Spleen (tissue), 11 donors: ENCODE results near the gene ZCCHC9. TPM values are rescaled to one million over a fixed set of nuclear protein-coding genes. Genes with fewer than 3 reads are reported as not detected.

Source experiments
- DNase-seq: peaks from one replicate; pipeline ENCODE4 v3.0.0-alpha.2; 2020
- H3K27ac ChIP-seq, 8 donors: fragments of 200-600 bp; sonication (generic) in 7 of 8; 1 replicate in 4 of 8; 2 replicates in 4 of 8; pipeline versions ENCODE4 v1.5.0 to v1.8.0; 2016 to 2021; ENCODE audit warnings: inconsistent platforms in 4 of 8, mild to moderate bottlenecking in 4 of 8, moderate library complexity in 1 of 8
- H3K27me3 ChIP-seq, 7 donors: fragments of 200-600 bp; sonication (generic) in 6 of 7; replicated peaks in 1 of 7; 1 replicate in 4 of 7; 2 replicates in 3 of 7; pipeline versions ENCODE4 v1.5.0 to v1.8.0; 2016 to 2021; ENCODE audit warnings: inconsistent platforms in 3 of 7, mild to moderate bottlenecking in 1 of 7
- H3K36me3 ChIP-seq, 6 donors: fragments of 200-600 bp; sonication (generic) in 5 of 6; 1 replicate in 4 of 6; 2 replicates in 2 of 6; pipeline versions ENCODE4 v1.5.0 to v1.8.0; 2016 to 2021; ENCODE audit warnings: inconsistent platforms in 2 of 6
- H3K4me1 ChIP-seq, 6 donors: fragments of 200-600 bp; sonication (generic) in 5 of 6; 1 replicate in 3 of 6; 2 replicates in 3 of 6; pipeline versions ENCODE4 v1.5.0 to v1.8.0; 2016 to 2021; ENCODE audit warnings: inconsistent platforms in 3 of 6
- H3K4me3 ChIP-seq, 8 donors: fragments of 200-600 bp; sonication (generic) in 7 of 8; 1 replicate in 4 of 8; 2 replicates in 4 of 8; pipeline versions ENCODE4 v1.5.0 to v1.8.0; 2016 to 2021; ENCODE audit warnings: inconsistent platforms in 4 of 8, mild to moderate bottlenecking in 4 of 8, moderate library complexity in 2 of 8
- H3K9me3 ChIP-seq, 8 donors: fragments of 200-600 bp; sonication (generic) in 7 of 8; 1 replicate in 4 of 8; 2 replicates in 4 of 8; pipeline versions ENCODE4 v1.5.0 to v1.8.0; 2016 to 2021; ENCODE audit warnings: inconsistent platforms in 4 of 8
- CTCF ChIP-seq, 11 experiments: fragments of 200-600 bp in 7 of 11; fragments of 450-650 bp in 4 of 11; sonication (generic) in 4 of 11; IDR thresholded peaks in 8 of 11; conservative IDR thresholded peaks in 3 of 11; 1 replicate in 7 of 11; 2 replicates in 4 of 11; pipeline versions ENCODE4 v1.4.0 to v1.8.0; 2016 to 2021; ENCODE audit warnings: antibody characterized with exemption in 11 of 11, inconsistent platforms in 4 of 11, mild to moderate bottlenecking in 1 of 11
- POLR2A ChIP-seq, 3 donors: fragments of 450-650 bp; IDR thresholded peaks; one replicate each; pipeline ENCODE4 v1.5.1; 2017; ENCODE audit warnings: antibody characterized with exemption in 3 of 3, mild to moderate bottlenecking in 1 of 3
- POLR2AphosphoS5 ChIP-seq, 3 donors: sonication (generic); formaldehyde crosslinking; IDR thresholded peaks; one replicate each; pipeline ENCODE4 v1.5.1; 2017; ENCODE audit warnings: antibody characterized with exemption in 3 of 3
- WGBS, 5 donors: extraction: QIAGEN DNeasy Blood & Tissue Kit in 3 of 5; methylation state at CpG; one replicate each; pipeline versions ENCODE4 v1.1.5 to v1.1.7; 2013 to 2018; 5-methylcytosine and 5-hydroxymethylcytosine counted together
- intact Hi-C: fragments of 100-400 bp; cut with DNase I; formaldehyde crosslinking; loops from one replicate; pipeline ENCODE4 v1.15.0; 2023; ENCODE audit warnings: low total_unique reads
- polyA plus RNA-seq, 3 donors: library from polyadenylated mRNA; stranded (reverse); fragments of 200-250 nt; gene quantifications; one replicate each; pipeline ENCODE4 v1.2.1, GENCODE V29; 2013
- total RNA-seq, 7 donors: library from RNA; depleted of rRNA in 3 of 7; stranded (reverse); fragments of >200 nt in 3 of 7; fragmentation: NEBNext Ultra II Directional in 4 of 7; extraction: Animal tissue kit (Norgen Biotek cat#: 25700) in 4 of 7; gene quantifications; one replicate each; pipeline versions ENCODE4 v1.1.0 to v1.2.1, GENCODE V29; 2016 to 2021
- donor health status: healthy with polysubstance abuse.
- donor health status: DM: no; HTN: no; CAD: no; lungs with moderate emphysema.
- donor health status: DM: no; HTN: no; CAD: no.
- donor health status: Bipolar disorder and iron deficiency.
- donor health status: healthy.
- donor health status: DM: no; HTN: no; CAD: no.
- donor health status: DM: yes; HTN: yes; CAD: no.

Gene ZCCHC9
- total and polyA plus RNA-seq, 10 donors, result 16.1 to 28.3 (median 22.3) TPM

GRCh38 chr5:81316571-81316970 is 15.2 kb downstream of the ZCCHC9 start:
- no peak overlapping the region for H3K4me3 ChIP-seq
- TF ChIP-seq CTCF (IDR thresholded peaks at IDR 0.05 in 8 of 11, conservative IDR thresholded peaks at IDR 0.05 in 3 of 11), result no peak
- no peak for TF ChIP-seq POLR2AphosphoS5 (IDR thresholded peaks at IDR 0.05)
- TF ChIP-seq POLR2A (IDR thresholded peaks at IDR 0.05), result no peak
- 69 to 83% (median 78%) methylated on average over 2 of the region's 2 CpGs for WGBS, 5 donors

GRCh38 chr5:81317536-81317935 is 16.1 kb downstream of the ZCCHC9 start:
- Histone ChIP-seq H3K27me3 (no peaks in the 10 kb centered on the region), H3K4me3 (no peak overlapping the region), H3K4me1 (no peaks in the 10 kb centered on the region), H3K9me3 (no peaks in the 10 kb centered on the region), H3K27ac (no peak overlapping the region), H3K36me3 (peaks cover 0 to 27% (median 16%) of the 10 kb centered on the region in 6 donors)
- WGBS, 5 donors, result 29 to 57% (median 41%) methylated on average over 2 of the region's 2 CpGs
- intact Hi-C loops, result no loop called here
- TF ChIP-seq CTCF (IDR thresholded peaks at IDR 0.05 in 8 of 11, conservative IDR thresholded peaks at IDR 0.05 in 3 of 11), result no peak
- no peak for TF ChIP-seq POLR2AphosphoS5 (IDR thresholded peaks at IDR 0.05)
- TF ChIP-seq POLR2A (IDR thresholded peaks at IDR 0.05), result no peak
- no peak for DNase-seq

More at GRCh38 chr5:81316571-81316970, 15.2 kb downstream of the ZCCHC9 start:
- peaks cover 0 to 37% (median 23%) of the 10 kb centered on the region in 6 donors for H3K36me3 ChIP-seq
- intact Hi-C loops, result no loop called here
- DNase-seq, result no peak
- H3K27ac ChIP-seq, result no peak overlapping the region
- H3K27me3 ChIP-seq, result no peaks in the 10 kb centered on the region
- H3K4me1 ChIP-seq, result no peaks in the 10 kb centered on the region
- H3K9me3 ChIP-seq, result no peaks in the 10 kb centered on the region

- DNase-seq, result no peak
- H3K36me3 ChIP-seq, result no peaks in the 10 kb centered on the region
- H3K9me3 ChIP-seq, result no peaks in the 10 kb centered on the region
- H3K27me3 ChIP-seq, result no peaks in the 10 kb centered on the region
- H3K4me1 ChIP-seq, result no peaks in the 10 kb centered on the region
- H3K4me3 ChIP-seq, result no peak overlapping the region
- TF ChIP-seq CTCF (IDR thresholded peaks at IDR 0.05 in 8 of 11, conservative IDR thresholded peaks at IDR 0.05 in 3 of 11) (no peak), POLR2AphosphoS5 (IDR thresholded peaks at IDR 0.05) (no peak), POLR2A (IDR thresholded peaks at IDR 0.05) (no peak)
- no peak overlapping the region for H3K27ac ChIP-seq
- 90 to 98% (median 95%) methylated on average over 2 of the region's 2 CpGs for WGBS, 5 donors
- intact Hi-C loops, result no loop called here
Measured at GRCh38 chr5:81326554-81326953, 25.2 kb downstream of the ZCCHC9 start.

- no peak overlapping the region for H3K4me3 ChIP-seq
- intact Hi-C loops, result no loop called here
- H3K27me3 ChIP-seq, result no peaks in the 10 kb centered on the region
- H3K9me3 ChIP-seq, result peaks cover 0 to 17% (median 4%) of the 10 kb centered on the region in 8 donors
- 71 to 91% (median 83%) methylated on average over 14 of the region's 14 CpGs for WGBS, 5 donors
- TF ChIP-seq POLR2A (IDR thresholded peaks at IDR 0.05) (no peak), CTCF (IDR thresholded peaks at IDR 0.05 in 8 of 11, conservative IDR thresholded peaks at IDR 0.05 in 3 of 11) (no peak), POLR2AphosphoS5 (IDR thresholded peaks at IDR 0.05) (no peak)
- no peak overlapping the region for H3K27ac ChIP-seq
- no peak for DNase-seq
- no peaks in the 10 kb centered on the region for H3K4me1 ChIP-seq
- no peaks in the 10 kb centered on the region for H3K36me3 ChIP-seq
Measured at GRCh38 chr5:81334304-81335061, 33.1 kb downstream of the ZCCHC9 start.
